GDM1 (cell line): ENCODE results near the gene COX5A.
"Not testable (repeated sequence)": the region's sequence is repeated elsewhere in the genome, so short reads cannot be mapped to it uniquely, and the experiment has no call there.

Source experiments
- DNase-seq: peaks from one replicate; lab custom pipeline; 2025; lab: John Stamatoyannopoulos, UW

The COX5A gene

DNA sequence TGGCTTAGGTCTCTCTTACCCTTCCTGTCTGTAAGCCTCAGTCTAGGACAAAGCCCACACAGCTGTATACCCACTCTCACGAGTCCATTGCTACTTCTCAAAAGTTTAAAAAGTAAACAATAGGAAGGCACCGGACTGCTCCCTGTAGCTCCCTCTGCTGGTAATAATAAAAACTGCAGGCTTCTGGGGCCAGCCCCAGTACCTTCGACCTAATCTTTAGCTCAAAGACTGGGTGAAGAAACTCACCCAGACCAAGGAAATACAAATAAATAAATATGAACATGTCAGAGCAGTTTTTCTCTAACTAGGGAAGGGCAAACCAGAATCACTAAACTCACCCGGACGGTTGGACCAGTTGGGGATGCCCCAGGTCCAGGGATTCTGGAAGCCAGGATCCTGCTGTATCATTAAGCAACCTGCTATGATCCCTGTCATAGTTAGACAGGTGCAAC lies 36.2 kb downstream of the COX5A start:
- peak; percentile 31 for DNase-seq

DNA sequence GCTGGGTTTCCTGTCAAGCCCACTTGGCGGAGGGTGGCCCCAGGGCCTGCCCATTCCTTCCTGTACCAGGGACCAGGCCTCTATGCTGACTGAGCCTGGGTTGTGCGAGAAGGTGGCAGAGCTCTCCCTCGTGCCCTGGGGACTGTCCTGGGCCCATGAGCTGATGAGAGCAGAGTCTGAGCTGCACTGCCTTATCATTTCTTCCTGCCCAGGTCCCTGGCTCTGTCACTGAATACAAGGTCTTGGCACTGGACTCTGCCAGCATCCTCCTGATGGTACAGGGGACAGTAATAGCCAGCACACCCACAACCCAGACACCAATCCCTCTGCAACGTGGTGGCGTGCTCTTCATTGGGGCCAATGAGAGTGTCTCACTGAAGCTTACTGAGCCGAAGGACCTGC lies 40.6 kb downstream of the COX5A start:
- DNase-seq, result no peak

DNA sequence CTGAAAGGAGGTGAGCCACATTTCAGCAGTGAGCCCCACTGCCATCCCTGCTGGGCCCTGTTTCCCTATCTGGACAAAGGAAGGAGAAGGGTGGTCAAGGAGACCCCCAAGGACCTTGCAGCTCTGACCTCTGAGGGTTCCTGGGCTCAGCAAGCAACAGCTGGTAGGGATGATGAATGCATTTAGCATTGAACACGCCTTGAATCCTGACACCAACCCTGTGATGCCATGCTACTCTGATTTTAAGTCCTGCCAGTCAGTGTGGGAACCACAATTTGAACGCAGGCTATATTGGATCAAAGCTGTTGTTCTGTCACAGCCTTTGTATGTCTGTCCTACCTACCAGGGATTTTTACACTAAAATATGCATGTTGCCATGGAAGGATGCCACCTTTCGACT lies 41.6 kb downstream of the COX5A start:
- no peak for DNase-seq

DNA sequence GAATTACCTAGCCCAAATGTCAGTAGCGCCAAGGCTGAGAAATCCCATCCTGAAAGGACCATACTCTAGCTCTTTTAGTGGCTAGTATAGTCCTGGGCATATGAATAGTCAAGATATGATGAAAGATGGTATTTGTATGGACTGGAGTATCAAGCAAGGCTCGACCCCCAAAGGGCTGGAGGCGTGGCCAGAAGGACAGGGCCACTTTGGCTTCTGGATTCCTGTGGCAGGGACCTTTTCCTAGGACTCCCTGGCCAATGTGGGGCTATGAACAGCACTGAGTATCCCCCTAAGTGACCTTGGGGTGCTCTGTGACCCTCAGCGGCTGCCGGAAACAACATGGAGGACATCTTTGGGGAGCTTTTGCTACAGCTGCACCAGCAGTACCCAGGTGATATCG lies 42.0 kb downstream of the COX5A start:
- no peak for DNase-seq

DNA sequence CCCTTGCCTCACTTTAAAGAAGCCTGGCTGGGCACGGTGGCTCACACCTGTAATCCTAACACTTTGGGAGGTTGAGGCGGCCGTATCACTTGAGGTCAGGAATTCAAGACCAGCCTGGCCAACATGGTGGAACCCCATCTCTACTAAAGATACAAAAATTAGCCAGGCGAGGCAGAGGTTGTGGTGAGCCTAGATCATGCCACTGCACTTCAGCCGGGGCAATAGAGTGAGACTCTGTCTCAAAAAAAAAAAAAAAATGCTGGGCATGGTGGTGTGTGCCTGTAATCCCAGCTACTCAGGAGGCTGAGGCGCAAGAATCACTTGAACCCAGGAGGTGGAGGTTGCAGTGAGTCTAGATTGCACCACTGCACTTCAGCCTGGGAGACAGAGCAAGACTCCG lies 43.5 kb downstream of the COX5A start:
- not testable (repeated sequence) for DNase-seq

DNA sequence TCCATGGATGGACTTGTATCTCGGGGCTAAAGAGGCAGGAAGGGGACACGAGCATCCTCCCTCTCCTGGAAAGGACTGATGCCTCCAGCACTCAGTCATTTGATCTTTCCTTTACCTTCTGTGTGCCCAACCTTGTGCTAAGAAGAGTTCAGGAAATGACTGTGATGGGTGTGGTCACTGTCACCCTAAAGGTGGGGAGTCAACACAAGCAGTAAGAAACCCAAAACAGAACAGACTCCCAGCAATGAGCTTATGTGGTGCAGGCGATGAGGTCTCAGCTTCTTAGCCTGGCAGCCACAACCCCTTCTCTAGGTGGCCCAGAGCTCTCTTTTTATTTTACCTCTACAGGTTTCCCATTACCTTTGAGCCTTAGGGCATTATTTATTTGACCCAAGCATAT lies 44.2 kb downstream of the COX5A start:
- DNase-seq, result no peak

DNA sequence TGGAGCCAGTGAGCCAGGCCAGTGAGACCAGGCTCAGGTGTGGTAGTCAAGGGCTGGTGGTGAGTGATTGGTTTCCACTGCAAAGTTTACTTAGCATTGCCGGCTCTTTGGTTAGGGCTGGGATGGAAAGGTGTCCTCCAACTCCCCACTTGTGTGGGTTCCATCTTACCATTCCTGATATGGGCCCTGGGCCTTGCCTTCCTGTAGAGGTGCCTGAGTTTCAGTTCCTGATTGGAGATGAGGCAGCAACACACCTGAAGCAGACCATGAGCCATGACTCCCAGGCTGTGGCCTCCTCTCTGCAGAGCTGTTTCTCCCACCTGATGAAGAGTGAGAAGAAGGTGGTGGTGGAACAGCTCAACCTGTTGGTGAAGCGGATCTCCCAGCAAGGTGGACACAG lies 44.9 kb downstream of the COX5A start:
- DNase-seq, result no peak

DNA sequence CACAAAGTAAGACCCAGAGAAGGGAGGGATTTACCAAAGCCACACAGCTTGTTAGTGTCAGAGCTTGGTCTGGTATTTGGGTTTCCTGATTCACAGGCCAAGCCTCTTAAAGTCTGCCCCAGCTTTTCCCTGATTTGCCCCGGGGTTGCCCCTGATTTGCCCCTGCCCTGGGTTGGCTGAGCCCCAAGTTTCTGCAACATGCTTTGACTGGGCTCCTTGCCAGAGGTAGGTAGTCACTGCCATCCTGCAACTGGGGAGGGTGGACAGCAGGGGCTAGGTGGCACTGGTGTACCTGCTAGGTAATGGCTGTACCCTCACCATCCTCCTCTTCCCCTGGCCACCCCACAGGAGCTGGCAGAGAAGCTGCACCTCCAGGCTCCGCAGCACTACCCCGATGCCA lies 45.6 kb downstream of the COX5A start:
- no peak for DNase-seq

DNA sequence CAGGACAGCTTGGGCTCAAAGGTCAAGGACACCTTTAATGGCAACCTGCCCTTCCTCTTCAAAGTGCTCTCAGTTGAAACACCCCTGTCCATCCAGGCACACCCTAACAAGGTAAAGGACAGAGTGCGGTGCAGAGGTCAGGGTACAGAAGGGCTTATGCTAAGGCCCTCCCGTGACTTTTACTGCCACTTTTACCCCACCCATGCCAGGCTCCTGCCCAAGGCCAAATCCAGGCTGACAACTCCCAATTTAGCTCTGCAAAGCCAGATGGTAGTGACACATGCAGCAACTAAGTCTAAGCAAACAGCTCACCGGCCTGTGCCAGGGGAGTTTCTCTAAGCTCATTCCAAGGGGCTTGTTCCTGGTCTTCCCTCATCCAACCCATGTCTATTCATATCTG lies 46.4 kb downstream of the COX5A start:
- DNase-seq, result no peak

DNA sequence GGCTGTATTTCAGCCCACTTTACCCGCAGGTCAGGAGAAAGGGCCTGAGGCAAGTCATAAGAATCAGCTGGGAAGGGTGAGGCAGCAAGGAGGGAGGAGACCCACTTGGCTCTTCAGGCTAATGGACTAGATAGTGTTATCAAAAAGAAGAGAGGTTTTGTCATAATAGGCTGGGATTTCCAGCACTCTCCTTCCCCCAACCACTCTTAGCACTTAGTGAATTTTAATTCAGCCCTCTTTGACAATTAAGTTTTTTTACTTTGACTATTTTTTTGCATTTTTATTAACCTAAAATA lies 47.3 kb downstream of the COX5A start:
- DNase-seq, result no peak

DNA sequence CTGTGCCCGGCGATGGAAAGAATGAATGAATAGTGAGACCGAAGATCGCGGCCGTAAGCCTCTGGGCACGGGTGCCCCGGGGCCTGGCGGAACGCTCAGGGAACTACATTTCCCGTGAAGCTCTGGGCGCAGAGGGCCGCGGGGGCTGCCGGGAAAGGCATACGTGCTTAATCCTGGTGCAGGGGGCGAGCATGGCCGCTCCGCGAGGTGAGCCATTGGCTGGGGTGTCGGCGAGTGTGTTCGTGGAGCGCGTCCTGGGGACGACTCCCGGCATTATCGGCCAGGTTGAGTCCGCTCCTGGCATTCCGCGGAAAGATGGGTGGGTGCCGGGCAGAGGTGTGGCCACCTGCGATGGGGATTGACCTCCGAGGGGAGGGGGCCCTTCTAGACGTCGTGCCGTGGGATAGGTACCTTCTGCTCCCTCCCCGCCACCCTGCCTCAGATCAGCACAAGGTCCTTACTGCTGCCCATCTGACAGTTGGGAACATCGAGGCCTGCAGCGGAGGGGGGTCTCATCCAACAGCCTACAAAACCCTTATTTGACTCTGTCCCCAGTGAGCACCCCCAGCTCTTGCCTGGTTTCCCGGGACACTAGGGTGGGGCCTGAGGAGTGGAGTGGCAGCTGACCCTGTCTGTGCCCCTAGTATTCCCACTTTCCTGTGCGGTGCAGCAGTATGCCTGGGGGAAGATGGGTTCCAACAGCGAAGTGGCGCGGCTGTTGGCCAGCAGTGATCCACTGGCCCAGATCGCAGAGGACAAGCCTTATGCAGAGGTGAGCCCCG lies 47.8 kb downstream of the COX5A start, which contains the start of gene MPI:
Gene MPI, plus strand, starts transcription at position 160 of the 782 bp plus-strand sequence. Its CDS starts 32 bp downstream, at position 192.
- DNase-seq, result peak; percentile 70

DNA sequence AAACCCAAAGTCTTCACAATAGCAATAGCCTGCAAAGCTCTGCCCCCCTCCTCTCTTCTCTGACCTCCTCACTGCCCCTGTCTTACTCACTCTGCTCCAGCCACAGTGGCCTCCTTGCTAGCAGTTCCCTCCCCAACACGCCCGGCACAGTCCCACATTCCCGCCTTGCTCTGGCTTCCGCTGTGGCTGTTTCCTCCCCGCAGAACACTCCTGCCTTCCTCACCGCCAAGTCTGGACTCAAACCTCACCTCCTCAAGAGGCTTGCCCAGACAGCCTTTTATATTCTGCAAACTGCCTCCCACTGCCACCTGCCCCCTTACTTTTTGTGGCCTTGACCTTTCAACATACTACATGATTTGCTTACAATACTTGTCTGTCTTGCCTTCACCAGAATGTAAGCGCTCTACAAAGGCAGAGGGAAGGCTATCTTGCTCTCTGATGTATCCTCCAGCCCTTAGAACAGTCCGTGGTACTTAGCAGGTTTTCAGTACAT lies 48.4 kb downstream of the COX5A start:
- peak; percentile 22 for DNase-seq

DNA sequence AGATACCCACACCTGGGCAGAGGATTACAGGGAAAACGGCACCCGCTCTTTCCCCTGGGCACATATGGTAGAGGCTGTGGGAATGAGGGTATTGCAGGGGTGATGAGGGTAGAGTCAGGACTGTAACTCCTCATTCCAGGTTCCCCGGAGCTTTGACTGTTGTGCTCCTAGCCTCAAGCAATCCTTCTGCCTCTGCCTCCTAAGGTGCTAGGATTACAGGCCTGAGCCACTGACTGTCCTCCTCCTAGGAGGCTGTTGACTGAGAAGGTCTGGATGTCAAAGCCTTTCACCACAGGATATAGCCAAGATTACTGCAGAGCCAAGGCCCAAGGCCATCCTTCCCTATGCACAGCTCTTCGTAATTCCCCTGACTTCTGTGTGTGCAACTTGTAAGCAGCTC lies 49.2 kb downstream of the COX5A start:
- DNase-seq, result no peak

DNA sequence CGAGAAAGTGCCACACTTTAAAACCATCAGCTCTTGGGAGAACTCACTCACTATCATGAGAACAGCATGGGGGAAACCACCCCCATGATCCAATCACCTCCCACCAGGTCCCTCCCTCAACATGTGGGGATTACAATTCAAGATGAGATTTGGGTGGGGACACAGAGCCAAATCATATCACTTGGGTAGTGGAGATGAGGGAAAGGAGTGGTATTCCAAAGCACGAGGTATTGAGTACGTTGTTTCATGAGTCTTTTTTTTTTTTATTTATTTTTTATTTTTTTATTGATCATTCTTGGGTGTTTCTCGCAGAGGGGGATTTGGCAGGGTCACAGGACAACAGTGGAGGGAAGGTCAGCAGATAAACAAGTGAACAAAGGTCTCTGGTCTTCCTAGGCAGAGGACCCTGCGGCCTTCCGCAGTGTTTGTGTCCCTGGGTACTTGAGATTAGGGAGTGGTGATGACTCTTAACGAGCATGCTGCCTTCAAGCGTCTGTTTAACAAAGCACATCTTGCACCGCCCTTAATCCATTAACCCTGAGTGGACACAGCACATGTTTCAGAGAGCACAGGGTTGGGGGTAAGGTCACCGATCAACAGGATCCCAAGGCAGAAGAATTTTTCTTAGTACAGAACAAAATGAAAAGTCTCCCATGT lies 50.2 kb downstream of the COX5A start:
- not testable (repeated sequence) for DNase-seq

DNA sequence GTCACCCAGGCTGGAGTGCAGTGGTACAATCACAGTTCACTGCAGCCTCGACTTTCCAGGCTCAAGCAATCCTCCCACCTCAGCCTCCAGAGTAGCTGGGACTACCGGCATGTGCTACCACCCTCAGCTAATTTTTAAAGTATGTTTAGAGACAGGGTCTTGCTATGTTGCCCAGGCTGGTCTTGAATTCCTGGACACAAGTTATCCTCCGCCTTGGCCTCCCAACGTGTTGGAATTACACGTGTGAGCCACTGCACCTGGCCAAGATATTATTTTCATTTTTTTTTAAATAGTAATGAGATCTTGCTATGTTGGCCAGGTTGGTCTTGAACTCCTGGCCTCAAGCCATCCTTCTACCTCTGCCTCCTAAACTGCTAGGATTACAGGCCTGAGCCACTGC lies 52.4 kb downstream of the COX5A start:
- DNase-seq, result no peak

DNA sequence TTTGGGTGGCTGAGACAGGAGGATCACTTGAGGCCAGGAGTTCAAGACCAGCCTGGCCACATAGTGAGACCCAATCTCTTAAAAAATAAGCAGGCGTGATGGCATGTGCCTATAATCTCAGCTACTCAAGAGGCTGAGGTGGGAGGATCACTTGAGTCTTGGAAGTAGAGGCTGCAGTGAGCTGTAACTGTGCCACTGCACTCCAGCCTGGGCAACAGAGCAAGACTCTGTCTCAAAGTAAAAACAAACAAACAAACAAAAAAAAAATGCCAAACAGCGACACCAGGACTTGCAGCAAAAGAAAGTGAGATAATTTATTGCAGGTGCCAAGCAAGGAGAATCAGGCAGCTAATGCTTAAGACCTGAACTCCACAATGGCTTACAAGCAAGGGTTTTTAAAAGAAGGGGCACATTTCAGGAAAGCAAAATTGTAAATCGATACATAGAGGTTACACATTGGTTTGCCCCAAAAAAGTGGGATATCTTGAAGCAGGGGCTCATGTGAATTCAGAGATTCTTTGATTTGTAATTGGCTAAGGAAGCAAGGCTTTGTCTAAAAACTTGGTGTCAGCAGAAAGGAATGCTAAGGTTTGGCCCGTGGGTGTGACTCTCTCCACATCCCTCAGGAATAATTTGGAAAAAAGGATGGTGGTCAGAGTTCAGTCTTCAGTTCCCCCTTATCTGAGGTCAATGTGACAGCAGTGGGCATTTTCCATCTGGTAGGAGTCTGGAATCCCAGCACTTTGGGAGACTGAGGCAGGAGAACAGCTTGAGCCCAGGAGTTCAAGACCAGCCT lies 53.2 kb downstream of the COX5A start:
- no peak for DNase-seq

DNA sequence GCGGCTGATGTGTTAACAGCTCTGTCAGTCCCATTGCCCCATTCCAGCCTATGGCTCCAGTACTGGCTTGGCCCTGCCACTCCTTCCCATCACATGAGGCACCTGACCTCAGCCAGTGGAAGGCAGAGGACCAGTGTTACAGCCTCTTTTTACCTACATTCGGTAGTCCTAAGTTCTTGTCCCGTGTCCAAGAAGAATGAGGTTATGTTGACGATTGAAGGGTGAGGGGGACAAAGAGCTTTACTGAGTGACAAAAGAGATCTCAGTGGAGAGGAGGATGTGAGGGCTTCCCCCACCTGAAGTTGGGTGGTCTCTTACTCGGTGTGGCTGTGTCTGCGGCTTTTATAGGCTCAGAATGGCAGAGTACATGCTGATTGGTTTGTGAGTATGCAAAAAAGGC lies 55.3 kb downstream of the COX5A start:
- no peak for DNase-seq

DNA sequence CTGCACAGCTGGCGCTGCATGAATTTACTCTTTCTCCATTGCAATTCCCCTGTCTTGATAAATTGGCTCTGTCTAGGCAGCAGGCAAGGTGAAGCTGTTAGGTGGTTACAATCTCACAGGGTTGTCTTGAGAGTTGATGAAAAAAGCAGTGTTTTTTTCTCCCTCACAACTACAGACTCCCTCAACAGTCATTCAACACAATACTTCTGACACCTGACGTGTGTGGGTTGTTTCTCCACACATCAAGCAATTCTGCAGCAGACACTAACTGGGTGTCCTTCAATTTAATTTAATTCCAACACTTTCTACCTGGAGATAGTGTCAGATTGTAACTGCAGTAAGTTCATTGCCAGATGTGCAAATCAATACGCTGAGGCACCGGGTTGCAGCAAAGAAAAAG lies 59.6 kb downstream of the COX5A start:
- DNase-seq, result no peak

DNA sequence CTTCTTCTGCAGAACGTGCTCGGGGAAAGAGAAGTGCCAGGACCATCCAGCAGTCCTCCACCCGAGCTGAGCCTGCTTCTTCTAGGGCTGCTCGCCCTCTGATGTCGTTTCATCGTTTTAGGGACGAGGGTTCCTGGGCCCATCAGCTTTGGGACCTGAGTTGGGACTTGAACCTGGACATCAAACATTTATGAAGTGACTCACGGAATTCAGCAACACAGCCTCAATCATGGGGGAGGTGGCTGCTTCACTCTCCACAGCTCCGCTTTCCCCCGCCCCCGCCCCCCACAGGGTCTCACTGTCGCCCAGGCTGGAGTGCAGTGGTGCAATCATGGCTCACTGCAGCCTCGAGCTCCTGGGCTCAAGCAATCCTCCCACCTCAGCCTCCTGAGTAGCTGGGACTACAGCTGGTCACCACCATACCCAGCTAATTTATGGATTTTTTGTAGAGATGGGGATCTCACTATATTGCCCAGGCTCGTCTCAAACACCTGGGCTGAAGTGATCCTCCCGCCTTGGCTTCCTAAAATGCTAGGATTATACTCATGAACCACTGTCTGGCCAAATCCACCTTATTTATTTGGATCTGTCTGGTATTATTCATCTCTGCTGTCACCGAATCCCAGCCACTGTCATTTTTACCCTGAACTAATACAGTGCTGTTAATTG lies 64.0 kb downstream of the COX5A start:
- DNase-seq, result no peak

DNA sequence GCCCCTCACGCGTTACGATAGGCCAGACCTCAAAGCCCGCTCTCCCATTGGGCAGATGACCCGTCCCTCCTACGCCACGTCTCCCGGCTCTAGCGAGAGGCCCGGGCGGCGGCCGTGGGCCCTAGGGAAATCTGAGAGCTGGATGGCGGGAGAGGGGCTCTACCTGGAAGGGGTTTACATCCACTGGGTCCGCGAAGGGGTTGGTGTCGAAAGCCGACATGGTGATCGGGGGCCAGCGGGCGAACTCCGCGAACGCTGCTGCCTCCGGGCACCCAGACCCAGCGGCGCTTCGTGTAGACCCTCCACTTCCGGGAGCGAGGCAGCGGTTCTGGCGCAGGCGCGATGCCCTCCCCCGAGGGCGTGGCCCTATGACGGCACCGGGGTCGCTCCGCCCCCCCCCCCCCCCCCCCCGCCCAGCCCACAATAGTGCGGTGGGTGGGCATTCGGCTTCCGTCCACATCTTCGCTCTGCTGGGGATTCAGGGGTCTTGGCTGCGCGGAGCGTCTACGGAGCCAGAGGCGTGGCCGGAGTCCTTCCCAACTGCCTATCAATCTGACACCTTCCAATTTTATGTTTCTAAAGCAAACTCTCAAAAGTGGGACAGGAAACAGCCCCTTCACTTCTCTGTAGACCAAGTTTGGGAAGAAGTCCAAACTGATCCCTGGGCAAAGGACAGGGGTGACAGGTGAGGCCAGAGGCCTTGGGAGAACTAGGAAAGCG lies 64.7 kb downstream of the COX5A start, which contains the start of gene SCAMP2:
Gene SCAMP2, minus strand, starts transcription at position 330 of the 720 bp plus-strand sequence. Its CDS starts 110 bp downstream, at position 220.
- peak; percentile 93 for DNase-seq

DNA sequence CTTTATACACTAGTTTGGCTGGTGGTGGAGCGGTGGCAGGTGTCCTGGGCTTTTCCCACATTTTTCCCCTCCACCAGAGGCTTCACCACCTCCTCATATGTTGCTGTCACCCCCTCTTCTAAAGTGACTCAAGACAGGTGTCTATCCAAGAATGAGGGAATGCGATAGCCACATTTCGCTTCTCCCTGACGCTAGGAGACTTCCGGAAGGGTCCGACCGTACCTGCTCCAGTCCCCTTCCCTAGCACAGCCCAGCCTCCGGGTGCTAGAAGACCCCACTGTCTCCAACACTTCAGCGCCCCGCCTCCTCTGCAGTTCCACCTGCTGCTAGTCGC lies 65.2 kb downstream of the COX5A start:
- DNase-seq, result no peak
